ENCODE measurements around the gene CGNL1.

CGNL1 gene

DNA sequence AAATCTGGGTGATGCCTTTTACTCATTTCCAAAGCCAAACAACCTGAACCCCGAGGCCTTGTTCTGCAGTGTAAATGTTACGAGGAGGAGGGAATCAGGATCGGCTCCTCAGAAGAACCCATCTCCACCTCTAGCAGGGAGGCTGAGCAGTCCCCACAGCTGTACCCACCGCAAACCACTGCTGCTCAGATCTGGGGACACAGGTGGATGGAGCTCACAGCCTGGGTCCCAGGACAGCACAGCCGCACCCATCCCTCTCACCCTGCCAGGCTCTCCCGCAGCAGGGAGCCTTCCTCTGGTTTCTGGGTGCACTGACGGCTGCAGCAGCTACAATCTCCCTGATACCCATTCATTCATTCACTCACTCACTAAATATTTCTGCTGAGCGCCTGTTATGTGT lies 44.0 kb upstream of the CGNL1 start:
- TF ChIP-seq, protein P1, sequence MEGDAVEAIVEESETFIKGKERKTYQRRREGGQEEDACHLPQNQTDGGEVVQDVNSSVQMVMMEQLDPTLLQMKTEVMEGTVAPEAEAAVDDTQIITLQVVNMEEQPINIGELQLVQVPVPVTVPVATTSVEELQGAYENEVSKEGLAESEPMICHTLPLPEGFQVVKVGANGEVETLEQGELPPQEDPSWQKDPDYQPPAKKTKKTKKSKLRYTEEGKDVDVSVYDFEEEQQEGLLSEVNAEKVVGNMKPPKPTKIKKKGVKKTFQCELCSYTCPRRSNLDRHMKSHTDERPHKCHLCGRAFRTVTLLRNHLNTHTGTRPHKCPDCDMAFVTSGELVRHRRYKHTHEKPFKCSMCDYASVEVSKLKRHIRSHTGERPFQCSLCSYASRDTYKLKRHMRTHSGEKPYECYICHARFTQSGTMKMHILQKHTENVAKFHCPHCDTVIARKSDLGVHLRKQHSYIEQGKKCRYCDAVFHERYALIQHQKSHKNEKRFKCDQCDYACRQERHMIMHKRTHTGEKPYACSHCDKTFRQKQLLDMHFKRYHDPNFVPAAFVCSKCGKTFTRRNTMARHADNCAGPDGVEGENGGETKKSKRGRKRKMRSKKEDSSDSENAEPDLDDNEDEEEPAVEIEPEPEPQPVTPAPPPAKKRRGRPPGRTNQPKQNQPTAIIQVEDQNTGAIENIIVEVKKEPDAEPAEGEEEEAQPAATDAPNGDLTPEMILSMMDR (IDR thresholded peaks at IDR 0.05; ENCODE audit: insufficient read depth, missing control alignments) = no peak
- no peak for DNase-seq (ENCODE audit: insufficient read length, low spot score)
- no peak for FAIRE-seq

DNA sequence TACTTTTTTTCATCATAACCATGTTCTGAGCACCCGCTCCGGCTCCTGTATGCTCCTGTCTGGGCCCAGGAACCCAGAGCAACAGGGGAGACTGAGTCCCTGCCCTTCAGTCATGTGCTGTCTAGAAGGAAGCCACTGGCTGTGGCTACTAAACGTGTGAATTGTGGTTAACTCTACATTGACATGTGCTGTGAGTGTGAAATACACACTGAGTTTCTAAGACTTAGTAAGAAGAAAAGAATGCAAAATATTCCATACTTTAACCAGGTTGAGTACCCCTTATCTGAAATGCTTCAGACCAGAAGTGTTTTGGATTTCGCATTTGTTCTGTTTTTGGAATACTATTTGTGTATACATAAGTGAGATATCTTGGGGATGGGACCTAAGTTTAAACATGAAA lies 42.8 kb upstream of the CGNL1 start:
- TF ChIP-seq, protein P1 (IDR thresholded peaks at IDR 0.05; ENCODE audit: insufficient read depth, missing control alignments) = no peak
- no peak for FAIRE-seq
- no peak for DNase-seq (ENCODE audit: insufficient read length, low spot score)

DNA sequence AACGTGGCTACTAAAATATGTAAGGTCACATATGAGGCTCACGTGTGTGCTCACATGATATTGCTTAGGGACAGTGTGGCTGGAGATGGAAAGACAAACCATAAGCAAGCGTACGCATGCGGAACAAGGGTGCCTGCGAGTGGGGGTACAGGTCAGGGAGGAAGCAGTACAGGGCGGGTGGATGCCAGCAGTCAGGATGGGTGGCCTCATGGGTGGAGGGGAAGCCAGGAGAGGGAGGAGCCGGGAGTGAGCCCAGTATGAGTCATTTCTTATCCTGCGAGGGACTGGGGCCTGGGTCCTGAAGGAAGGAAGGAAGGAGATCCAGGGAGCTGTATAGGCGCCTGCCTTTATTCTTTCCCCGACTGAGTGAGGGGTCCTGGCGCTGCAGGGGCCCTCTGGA lies 42.0 kb upstream of the CGNL1 start:
- FAIRE-seq (no peak), DNase-seq (ENCODE audit: insufficient read length, low spot score) (no peak)
- TF ChIP-seq, protein P1 (IDR thresholded peaks at IDR 0.05; ENCODE audit: insufficient read depth, missing control alignments) = no peak

DNA sequence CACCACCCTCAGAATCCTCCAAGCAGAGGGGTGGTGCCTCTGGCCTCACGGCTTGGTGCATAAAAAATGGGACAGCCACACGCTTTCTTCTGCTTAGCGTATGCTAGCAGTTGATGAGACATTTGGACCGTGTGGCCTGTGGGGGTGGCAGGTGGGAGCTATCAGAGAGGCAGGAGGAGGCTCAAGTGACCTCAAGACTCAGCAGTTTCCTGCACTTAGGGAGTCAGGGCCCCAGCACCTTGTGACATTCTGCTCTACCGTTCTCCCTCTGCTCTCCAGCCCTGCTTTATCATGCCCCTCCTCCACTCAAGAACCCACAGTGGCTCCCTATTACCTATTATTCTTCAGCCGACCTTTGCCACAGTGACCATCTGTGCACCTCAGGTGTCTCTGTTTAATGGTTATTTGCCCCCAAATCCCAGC lies 41.0 kb upstream of the CGNL1 start:
- FAIRE-seq (no peak), DNase-seq (ENCODE audit: insufficient read length, low spot score) (no peak)
- TF ChIP-seq, protein P1 (IDR thresholded peaks at IDR 0.05; ENCODE audit: insufficient read depth, missing control alignments) = no peak

DNA sequence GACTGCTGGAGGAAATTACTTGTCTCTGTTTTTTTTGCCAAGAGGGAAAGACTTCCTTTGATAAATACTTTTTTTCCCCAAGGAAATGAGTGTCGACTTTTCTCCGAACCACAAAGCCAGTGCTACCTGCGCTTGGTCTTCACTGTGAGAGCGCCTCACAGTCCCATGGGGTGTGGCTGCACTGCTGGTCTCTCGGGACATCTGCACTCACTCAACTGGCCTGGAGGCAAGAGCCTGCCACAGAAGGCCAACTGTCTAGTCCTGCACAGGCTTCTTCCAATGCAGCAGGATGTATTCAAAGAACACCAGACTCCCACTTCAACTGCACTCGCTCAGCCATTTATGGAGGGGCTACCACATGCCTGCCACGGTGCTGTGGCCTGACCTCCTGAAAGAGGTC lies 40.6 kb upstream of the CGNL1 start:
- FAIRE-seq (no peak), DNase-seq (ENCODE audit: insufficient read length, low spot score) (no peak)

DNA sequence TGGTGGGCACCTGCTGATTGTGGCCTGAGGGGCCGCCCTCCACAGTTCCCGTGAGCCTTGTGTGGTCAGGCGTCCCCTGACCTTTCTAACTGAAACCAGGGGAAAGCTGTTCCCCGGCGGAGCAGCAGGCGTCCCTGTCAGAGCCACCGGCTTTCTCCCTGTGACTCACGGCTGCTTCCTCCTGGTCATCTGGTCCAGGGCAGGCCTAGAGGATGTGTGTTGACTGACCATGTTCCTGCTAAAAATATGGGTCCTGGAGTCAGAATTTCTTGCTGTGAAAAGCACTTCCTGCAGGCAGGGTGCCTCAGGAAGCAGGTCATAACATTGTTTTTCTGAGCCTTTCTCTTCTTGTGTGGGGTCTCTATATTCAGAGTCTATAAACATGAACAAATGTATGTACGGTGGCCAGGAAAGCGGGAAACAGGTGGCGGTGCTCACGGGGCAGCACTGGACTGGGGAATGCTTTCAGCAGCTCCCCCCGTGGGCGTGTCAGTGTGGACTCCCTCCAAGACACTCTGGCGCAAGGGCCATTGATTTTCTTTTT lies 38.4 kb upstream of the CGNL1 start:
- FAIRE-seq = no peak
- TF ChIP-seq, protein P1 (IDR thresholded peaks at IDR 0.05; ENCODE audit: insufficient read depth, missing control alignments) = no peak
- no peak for DNase-seq (ENCODE audit: insufficient read length, low spot score)

More for the DNA sequence above, 40.6 kb upstream of the CGNL1 start:
- TF ChIP-seq, protein P1 (IDR thresholded peaks at IDR 0.05; ENCODE audit: insufficient read depth, missing control alignments) = no peak

DNA sequence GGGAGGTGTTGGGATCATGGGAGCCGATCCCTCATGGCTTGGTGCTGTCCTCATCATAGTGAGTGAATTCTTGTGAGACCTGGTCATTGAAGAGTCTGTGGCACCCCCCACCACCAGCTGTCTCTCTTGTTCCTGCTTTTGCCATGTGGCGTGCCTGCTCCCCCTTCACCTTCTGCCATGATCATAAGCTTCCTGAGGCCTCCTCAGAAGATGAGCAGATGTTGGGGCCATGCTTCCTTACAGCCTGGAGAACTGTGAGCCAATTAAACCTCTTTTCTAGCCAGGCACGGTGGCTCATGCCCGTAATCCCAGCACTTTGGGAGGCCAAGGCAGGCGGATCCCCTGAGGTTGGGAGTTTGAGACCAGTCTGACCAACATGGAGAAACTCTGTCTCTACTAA lies 37.0 kb upstream of the CGNL1 start:
- TF ChIP-seq, protein P1 (IDR thresholded peaks at IDR 0.05; ENCODE audit: insufficient read depth, missing control alignments) = no peak
- DNase-seq (ENCODE audit: insufficient read length, low spot score) (no peak), FAIRE-seq (no peak)
